Measurements from ENCODE around the gene TSNAX.
"Not testable (repeated sequence)": the region's sequence is repeated elsewhere in the genome, so short reads cannot be mapped to it uniquely, and the experiment has no call there.

The TSNAX gene

GRCh38 chr1:231528172-231529029 is at the start of gene TSNAX:
Gene TSNAX (plus strand): TSS chr1:231528669. CDS start chr1:231528811, 142 bp downstream.
- DNase-seq (ENCODE audit: low read depth in 1 of 2, low spot score in 1 of 2) = peak; percentile 71 to 82

- no peak for DNase-seq (ENCODE audit: low read depth in 1 of 2, low spot score in 1 of 2)
Measured at GRCh38 chr1:231478811-231479210, 49.7 kb upstream of the TSNAX start.

- DNase-seq (ENCODE audit: low read depth in 1 of 2, low spot score in 1 of 2) = no peak
Measured at GRCh38 chr1:231480008-231480407, 48.5 kb upstream of the TSNAX start.

- DNase-seq (ENCODE audit: low read depth in 1 of 2, low spot score in 1 of 2) = no peak
Measured at GRCh38 chr1:231481289-231481688, 47.2 kb upstream of the TSNAX start.

GRCh38 chr1:231485029-231485784 is 43.3 kb upstream of the TSNAX start:
- no peak for DNase-seq (ENCODE audit: low read depth in 1 of 2, low spot score in 1 of 2)

- DNase-seq (ENCODE audit: low read depth in 1 of 2, low spot score in 1 of 2) = no peak
Measured at GRCh38 chr1:231487019-231487418, 41.5 kb upstream of the TSNAX start.

GRCh38 chr1:231487910-231488309 is 40.6 kb upstream of the TSNAX start:
- no peak for DNase-seq (ENCODE audit: low read depth in 1 of 2, low spot score in 1 of 2)

- no peak for DNase-seq (ENCODE audit: low read depth in 1 of 2, low spot score in 1 of 2)
Measured at GRCh38 chr1:231493421-231494185, 34.9 kb upstream of the TSNAX start.

GRCh38 chr1:231494439-231495110 is 33.9 kb upstream of the TSNAX start:
- no peak for DNase-seq (ENCODE audit: low read depth in 1 of 2, low spot score in 1 of 2)

GRCh38 chr1:231497629-231498152 is 30.8 kb upstream of the TSNAX start:
- no peak for DNase-seq (ENCODE audit: low read depth in 1 of 2, low spot score in 1 of 2)

GRCh38 chr1:231499148-231499763 is 29.2 kb upstream of the TSNAX start:
- no peak for DNase-seq (ENCODE audit: low read depth in 1 of 2, low spot score in 1 of 2)

- DNase-seq (ENCODE audit: low read depth in 1 of 2, low spot score in 1 of 2) = no peak
Measured at GRCh38 chr1:231500666-231501065, 27.8 kb upstream of the TSNAX start.

- DNase-seq (ENCODE audit: low read depth in 1 of 2, low spot score in 1 of 2) = not testable (repeated sequence)
Measured at GRCh38 chr1:231503168-231503567, 25.3 kb upstream of the TSNAX start.

GRCh38 chr1:231507476-231508355 is 20.8 kb upstream of the TSNAX start:
- DNase-seq (ENCODE audit: low read depth in 1 of 2, low spot score in 1 of 2) = no peak

GRCh38 chr1:231508497-231508896 is 20.0 kb upstream of the TSNAX start:
- no peak for DNase-seq (ENCODE audit: low read depth in 1 of 2, low spot score in 1 of 2)

GRCh38 chr1:231508941-231509340 is 19.5 kb upstream of the TSNAX start:
- no peak for DNase-seq (ENCODE audit: low read depth in 1 of 2, low spot score in 1 of 2)

GRCh38 chr1:231512147-231512698 is 16.2 kb upstream of the TSNAX start:
- no peak for DNase-seq (ENCODE audit: low read depth in 1 of 2, low spot score in 1 of 2)

GRCh38 chr1:231515748-231516147 is 12.7 kb upstream of the TSNAX start:
- DNase-seq (ENCODE audit: low read depth in 1 of 2, low spot score in 1 of 2) = no peak

- no peak for DNase-seq (ENCODE audit: low read depth in 1 of 2, low spot score in 1 of 2)
Measured at GRCh38 chr1:231517076-231517475, 11.4 kb upstream of the TSNAX start.

Measured in activated T-helper 1 cell treated with anti-CD3 and anti-CD28 coated beads, Interleukin-2, amount 50 U/mL, for 16 hours (primary cell).